ENCODE measurements around the gene FIG4.
"Not testable (repeated sequence)": the region's sequence is repeated elsewhere in the genome, so short reads cannot be mapped to it uniquely, and the experiment has no call there.

Gene FIG4

DNA sequence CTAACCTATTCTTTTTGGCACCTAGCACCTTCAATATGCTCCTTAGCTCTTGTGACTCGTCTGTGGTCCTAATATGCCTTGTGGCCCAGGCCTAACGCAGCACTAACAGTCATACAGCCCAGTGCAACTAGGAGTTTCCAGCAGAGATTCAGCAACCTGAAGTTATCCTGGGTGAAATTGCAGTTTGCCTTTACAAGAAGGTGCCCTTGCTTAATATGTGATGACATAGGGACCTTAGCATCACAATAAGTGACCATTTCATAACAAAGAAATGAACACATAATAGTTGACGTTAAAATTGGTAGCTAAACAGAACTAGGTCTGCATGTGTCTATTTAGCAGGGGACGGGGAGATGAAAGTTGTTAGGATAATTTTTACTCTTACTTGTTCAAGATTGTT is 10.1 kb downstream of the FIG4 start:
- Histone ChIP-seq H3K9me3 (ENCODE audit: control insufficient read depth in 5 of 5, low read length in 5 of 5) (no peaks in the 10 kb centered on the region), H3K36me3 (ENCODE audit: control insufficient read depth in 5 of 5, insufficient read depth in 5 of 5, low read length in 5 of 5) (peaks cover 0 to 3% (median 0%) of the 10 kb centered on the region in 5 donors), H3K9ac (ENCODE audit: low read length in 5 of 5) (no peak overlapping the region), H3K4me3 (ENCODE audit: low read depth in 1 of 5, low read length in 5 of 5) (no peak overlapping the region), H3K27me3 (ENCODE audit: control insufficient read depth in 5 of 5, insufficient read depth in 4 of 5, low read length in 5 of 5) (no peaks in the 10 kb centered on the region), H3K27ac (ENCODE audit: low read depth, low read length) (no peak overlapping the region), H3K4me1 (ENCODE audit: control insufficient read depth in 5 of 5, insufficient read depth in 5 of 5, low read length in 5 of 5) (peaks cover 0 to 32% (median 20%) of the 10 kb centered on the region in 5 donors)

DNA sequence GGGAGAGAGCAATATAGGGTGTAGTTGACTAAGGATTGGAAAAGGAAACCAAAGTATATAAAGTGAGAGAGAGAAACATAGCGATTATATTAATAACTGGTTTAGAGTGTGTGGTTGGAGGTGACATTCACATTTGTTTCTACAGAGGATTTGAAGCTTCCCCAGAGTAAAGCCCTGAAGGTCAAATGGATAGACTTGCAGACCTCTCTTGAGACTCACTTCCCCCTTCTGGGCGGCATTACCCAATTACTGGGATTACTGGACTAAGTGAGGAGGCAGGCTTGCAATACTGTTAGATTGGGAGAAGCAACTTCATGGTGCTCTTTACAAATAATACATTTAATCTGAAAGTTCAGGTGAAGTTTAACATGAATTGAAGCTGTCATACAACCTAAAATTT is 10.7 kb downstream of the FIG4 start:
- no peaks in the 10 kb centered on the region for H3K27me3 ChIP-seq (ENCODE audit: control insufficient read depth in 5 of 5, insufficient read depth in 4 of 5, low read length in 5 of 5)
- no peaks in the 10 kb centered on the region for H3K9me3 ChIP-seq (ENCODE audit: control insufficient read depth in 5 of 5, low read length in 5 of 5)
- no peak overlapping the region for H3K4me3 ChIP-seq (ENCODE audit: low read depth in 1 of 5, low read length in 5 of 5)
- H3K36me3 ChIP-seq (ENCODE audit: control insufficient read depth in 5 of 5, insufficient read depth in 5 of 5, low read length in 5 of 5): peaks cover 0 to 3% (median 0%) of the 10 kb centered on the region in 5 donors
- no peak overlapping the region for H3K9ac ChIP-seq (ENCODE audit: low read length in 5 of 5)
- peaks cover 0 to 37% (median 21%) of the 10 kb centered on the region in 5 donors for H3K4me1 ChIP-seq (ENCODE audit: control insufficient read depth in 5 of 5, insufficient read depth in 5 of 5, low read length in 5 of 5)
- no peak overlapping the region for H3K27ac ChIP-seq (ENCODE audit: low read depth, low read length)

DNA sequence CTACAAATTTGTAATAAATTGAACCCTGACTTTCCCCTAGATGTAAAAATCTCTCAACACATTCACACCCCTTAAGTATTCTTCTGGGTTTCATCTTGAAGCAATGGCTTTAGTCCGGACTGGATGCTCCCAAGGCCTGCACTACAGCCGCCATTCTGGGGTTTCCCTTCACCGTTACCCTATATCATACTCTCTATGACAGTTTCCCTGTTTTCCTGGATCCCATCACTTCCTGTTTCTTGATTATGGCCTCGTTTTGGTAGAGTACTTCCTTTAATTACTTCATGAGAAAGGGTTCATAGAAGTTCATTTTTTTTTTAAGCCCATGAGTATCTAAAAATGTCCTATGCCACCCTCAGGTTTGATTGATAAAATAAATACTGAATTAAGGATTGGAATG is 11.7 kb downstream of the FIG4 start:
- Histone ChIP-seq H3K27me3 (ENCODE audit: control insufficient read depth in 5 of 5, insufficient read depth in 4 of 5, low read length in 5 of 5) (no peaks in the 10 kb centered on the region), H3K4me1 (ENCODE audit: control insufficient read depth in 5 of 5, insufficient read depth in 5 of 5, low read length in 5 of 5) (peaks cover 0 to 40% (median 16%) of the 10 kb centered on the region in 5 donors)

DNA sequence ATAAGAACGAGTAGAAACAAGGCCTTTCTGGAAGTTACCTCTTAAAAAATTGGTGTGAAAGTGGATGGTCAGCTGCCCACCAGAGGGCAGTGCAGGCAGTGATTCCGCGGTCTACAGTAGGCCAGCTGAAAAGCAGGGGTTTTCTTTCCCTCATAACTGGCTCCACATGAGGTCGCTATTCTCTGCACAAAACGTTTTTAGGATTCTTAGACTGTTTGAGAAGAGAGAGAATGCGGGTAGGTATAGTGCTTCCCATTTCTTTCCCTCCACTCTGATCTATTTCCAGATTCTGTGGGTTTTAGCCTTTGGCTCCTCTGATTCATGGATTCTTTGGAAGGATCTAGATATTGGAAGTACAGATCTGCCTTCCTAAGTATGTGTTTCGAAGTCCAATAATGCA is 14.2 kb downstream of the FIG4 start:
- Histone ChIP-seq H3K4me3 (ENCODE audit: low read depth in 1 of 5, low read length in 5 of 5) (no peak overlapping the region), H3K36me3 (ENCODE audit: control insufficient read depth in 5 of 5, insufficient read depth in 5 of 5, low read length in 5 of 5) (no peaks in the 10 kb centered on the region), H3K9me3 (ENCODE audit: control insufficient read depth in 5 of 5, low read length in 5 of 5) (no peaks in the 10 kb centered on the region), H3K27ac (ENCODE audit: low read depth, low read length) (no peak overlapping the region), H3K9ac (ENCODE audit: low read length in 5 of 5) (no peak overlapping the region), H3K4me1 (ENCODE audit: control insufficient read depth in 5 of 5, insufficient read depth in 5 of 5, low read length in 5 of 5) (peaks cover 0 to 40% (median 16%) of the 10 kb centered on the region in 5 donors), H3K27me3 (ENCODE audit: control insufficient read depth in 5 of 5, insufficient read depth in 4 of 5, low read length in 5 of 5) (no peaks in the 10 kb centered on the region)

More for the DNA sequence above, 11.7 kb downstream of the FIG4 start:
- Histone ChIP-seq H3K9ac (ENCODE audit: low read length in 5 of 5) (no peak overlapping the region), H3K4me3 (ENCODE audit: low read depth in 1 of 5, low read length in 5 of 5) (no peak overlapping the region), H3K27ac (ENCODE audit: low read depth, low read length) (no peak overlapping the region), H3K36me3 (ENCODE audit: control insufficient read depth in 5 of 5, insufficient read depth in 5 of 5, low read length in 5 of 5) (peaks cover 0 to 3% (median 0%) of the 10 kb centered on the region in 5 donors), H3K9me3 (ENCODE audit: control insufficient read depth in 5 of 5, low read length in 5 of 5) (no peaks in the 10 kb centered on the region)

DNA sequence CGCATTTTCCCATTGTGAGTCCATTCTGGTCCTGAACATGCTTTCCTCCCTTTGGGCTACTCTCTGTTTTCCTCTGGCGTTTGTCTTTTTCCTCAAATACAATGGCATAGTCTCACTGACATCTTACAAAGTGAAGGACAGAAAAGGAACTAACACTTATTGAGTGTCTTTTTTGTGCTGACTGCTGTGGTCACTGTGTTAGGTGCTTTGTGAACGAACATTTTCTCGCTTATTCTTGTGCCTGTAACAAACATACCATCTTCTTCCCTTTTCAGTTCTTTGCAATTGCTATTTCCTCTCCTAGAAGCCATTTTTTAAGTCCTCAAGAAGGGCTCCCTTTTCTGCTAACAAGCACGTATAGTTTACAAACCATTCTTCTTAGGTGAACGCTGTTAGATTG is 15.4 kb downstream of the FIG4 start:
- no peak overlapping the region for H3K27ac ChIP-seq (ENCODE audit: low read depth, low read length)
- peaks cover 0 to 32% (median 12%) of the 10 kb centered on the region in 5 donors for H3K4me1 ChIP-seq (ENCODE audit: control insufficient read depth in 5 of 5, insufficient read depth in 5 of 5, low read length in 5 of 5)
- H3K4me3 ChIP-seq (ENCODE audit: low read depth in 1 of 5, low read length in 5 of 5): no peak overlapping the region

DNA sequence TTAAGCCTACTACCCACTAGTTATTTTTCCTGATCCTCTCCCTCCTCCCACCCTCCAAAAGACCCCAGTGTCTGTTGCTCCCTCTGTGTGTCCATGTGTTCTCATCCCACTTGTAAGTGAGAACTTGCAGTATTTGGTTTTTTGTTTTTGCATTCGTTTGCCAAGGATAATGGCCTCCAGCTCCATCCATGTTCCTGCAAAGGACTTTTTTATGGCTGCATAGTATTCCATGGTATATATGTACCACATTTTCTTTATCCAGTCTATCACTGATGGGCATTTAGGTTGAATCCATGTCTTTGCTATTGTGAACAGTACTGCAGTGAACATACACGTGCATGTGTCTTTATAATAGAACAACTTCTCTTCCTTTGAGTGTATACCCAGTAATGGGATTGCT is 17.0 kb downstream of the FIG4 start:
- not testable (repeated sequence) for H3K27me3 ChIP-seq (ENCODE audit: control insufficient read depth in 5 of 5, insufficient read depth in 4 of 5, low read length in 5 of 5); H3K9me3 ChIP-seq (ENCODE audit: control insufficient read depth in 5 of 5, low read length in 5 of 5); H3K9ac ChIP-seq (ENCODE audit: low read length in 5 of 5); H3K36me3 ChIP-seq (ENCODE audit: control insufficient read depth in 5 of 5, insufficient read depth in 5 of 5, low read length in 5 of 5); H3K4me3 ChIP-seq (ENCODE audit: low read depth in 1 of 5, low read length in 5 of 5); H3K27ac ChIP-seq (ENCODE audit: low read depth, low read length)
- peaks cover 0 to 20% (median 6%) of the 10 kb centered on the region in 5 donors for H3K4me1 ChIP-seq (ENCODE audit: control insufficient read depth in 5 of 5, insufficient read depth in 5 of 5, low read length in 5 of 5)

More for the DNA sequence above, 15.4 kb downstream of the FIG4 start:
- no peak overlapping the region for H3K9ac ChIP-seq (ENCODE audit: low read length in 5 of 5)
- H3K36me3 ChIP-seq (ENCODE audit: control insufficient read depth in 5 of 5, insufficient read depth in 5 of 5, low read length in 5 of 5): no peaks in the 10 kb centered on the region
- H3K27me3 ChIP-seq (ENCODE audit: control insufficient read depth in 5 of 5, insufficient read depth in 4 of 5, low read length in 5 of 5): no peaks in the 10 kb centered on the region
- no peaks in the 10 kb centered on the region for H3K9me3 ChIP-seq (ENCODE audit: control insufficient read depth in 5 of 5, low read length in 5 of 5)

DNA sequence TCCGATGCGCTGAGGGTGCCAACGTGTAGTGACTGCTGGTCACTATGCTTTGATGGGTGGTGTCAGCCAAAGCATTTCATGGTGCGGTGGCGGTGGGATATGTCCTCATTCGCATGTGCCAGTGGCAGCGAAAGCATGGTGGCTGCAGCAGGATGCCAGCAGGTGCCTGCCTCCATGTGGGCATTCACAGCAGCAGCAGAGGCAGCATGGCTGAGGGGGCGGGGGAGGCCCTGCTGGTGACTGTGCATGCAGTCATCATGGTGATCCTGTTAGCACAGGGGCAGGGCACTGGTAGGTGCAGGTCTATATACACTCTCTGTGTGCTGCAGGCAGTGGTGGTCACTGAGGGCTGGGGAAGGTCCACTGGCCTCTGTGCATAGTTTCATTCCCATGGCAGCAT is 22.0 kb downstream of the FIG4 start:
- peaks cover 4 to 22% (median 10%) of the 10 kb centered on the region in 5 donors for H3K36me3 ChIP-seq (ENCODE audit: control insufficient read depth in 5 of 5, insufficient read depth in 5 of 5, low read length in 5 of 5)
- H3K4me3 ChIP-seq (ENCODE audit: low read depth in 1 of 5, low read length in 5 of 5): no peak overlapping the region
- no peaks in the 10 kb centered on the region for H3K27me3 ChIP-seq (ENCODE audit: control insufficient read depth in 5 of 5, insufficient read depth in 4 of 5, low read length in 5 of 5)
- H3K4me1 ChIP-seq (ENCODE audit: control insufficient read depth in 5 of 5, insufficient read depth in 5 of 5, low read length in 5 of 5): peaks cover 0 to 2% (median 0%) of the 10 kb centered on the region in 5 donors
- no peak overlapping the region for H3K9ac ChIP-seq (ENCODE audit: low read length in 5 of 5)
- no peak overlapping the region for H3K27ac ChIP-seq (ENCODE audit: low read depth, low read length)
- H3K9me3 ChIP-seq (ENCODE audit: control insufficient read depth in 5 of 5, low read length in 5 of 5): no peaks in the 10 kb centered on the region

DNA sequence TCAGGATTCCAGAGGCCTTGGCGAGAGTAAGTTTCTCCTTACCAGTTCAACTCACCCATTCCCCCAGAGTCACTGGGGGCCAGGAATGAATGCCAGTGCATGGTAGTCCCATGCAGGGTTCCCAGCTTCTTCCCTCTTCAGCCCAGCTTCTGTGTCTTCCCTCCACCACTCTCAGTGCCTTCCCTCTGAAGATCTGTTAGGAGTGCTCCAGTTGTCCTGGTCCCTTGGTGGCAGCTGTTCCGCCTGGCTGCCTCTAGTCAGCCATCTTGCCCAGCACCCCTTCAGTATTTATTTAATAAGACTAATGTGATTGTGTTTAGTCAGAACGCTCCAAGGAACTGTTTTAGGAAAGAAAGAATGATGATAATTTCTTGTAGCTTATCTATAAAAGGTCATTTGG is 23.1 kb downstream of the FIG4 start:
- no peaks in the 10 kb centered on the region for H3K9me3 ChIP-seq (ENCODE audit: control insufficient read depth in 5 of 5, low read length in 5 of 5)
- H3K27me3 ChIP-seq (ENCODE audit: control insufficient read depth in 5 of 5, insufficient read depth in 4 of 5, low read length in 5 of 5): no peaks in the 10 kb centered on the region
- H3K9ac ChIP-seq (ENCODE audit: low read length in 5 of 5): no peak overlapping the region
- no peak overlapping the region for H3K4me3 ChIP-seq (ENCODE audit: low read depth in 1 of 5, low read length in 5 of 5)
- peaks cover 0 to 2% (median 0%) of the 10 kb centered on the region in 5 donors for H3K4me1 ChIP-seq (ENCODE audit: control insufficient read depth in 5 of 5, insufficient read depth in 5 of 5, low read length in 5 of 5)
- H3K27ac ChIP-seq (ENCODE audit: low read depth, low read length): no peak overlapping the region
- peaks cover 4 to 22% (median 13%) of the 10 kb centered on the region in 5 donors for H3K36me3 ChIP-seq (ENCODE audit: control insufficient read depth in 5 of 5, insufficient read depth in 5 of 5, low read length in 5 of 5)

DNA sequence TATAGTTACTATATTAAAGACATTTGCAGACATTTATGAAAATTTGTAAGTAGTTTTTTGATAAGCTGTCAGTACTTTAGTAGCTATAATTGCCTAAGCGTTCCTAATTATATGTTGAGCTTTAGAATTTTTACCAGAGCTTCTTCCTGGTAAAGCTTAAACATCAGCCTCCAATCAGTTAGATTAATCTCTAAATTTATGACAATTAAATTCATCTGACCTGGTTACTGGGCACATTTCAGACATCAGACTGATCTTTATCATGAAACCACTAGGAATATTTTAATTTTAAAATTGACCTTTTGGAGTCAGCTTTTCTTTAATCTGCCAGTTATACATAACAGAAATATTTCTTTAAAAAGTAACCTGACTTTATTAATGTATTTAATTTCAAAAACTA is 23.5 kb downstream of the FIG4 start:
- Histone ChIP-seq H3K36me3 (ENCODE audit: control insufficient read depth in 5 of 5, insufficient read depth in 5 of 5, low read length in 5 of 5) (peaks cover 4 to 22% (median 14%) of the 10 kb centered on the region in 5 donors), H3K27ac (ENCODE audit: low read depth, low read length) (no peak overlapping the region), H3K4me3 (ENCODE audit: low read depth in 1 of 5, low read length in 5 of 5) (no peak overlapping the region), H3K27me3 (ENCODE audit: control insufficient read depth in 5 of 5, insufficient read depth in 4 of 5, low read length in 5 of 5) (no peaks in the 10 kb centered on the region), H3K9me3 (ENCODE audit: control insufficient read depth in 5 of 5, low read length in 5 of 5) (no peaks in the 10 kb centered on the region), H3K4me1 (ENCODE audit: control insufficient read depth in 5 of 5, insufficient read depth in 5 of 5, low read length in 5 of 5) (peaks cover 0 to 2% (median 0%) of the 10 kb centered on the region in 5 donors), H3K9ac (ENCODE audit: low read length in 5 of 5) (no peak overlapping the region)

DNA sequence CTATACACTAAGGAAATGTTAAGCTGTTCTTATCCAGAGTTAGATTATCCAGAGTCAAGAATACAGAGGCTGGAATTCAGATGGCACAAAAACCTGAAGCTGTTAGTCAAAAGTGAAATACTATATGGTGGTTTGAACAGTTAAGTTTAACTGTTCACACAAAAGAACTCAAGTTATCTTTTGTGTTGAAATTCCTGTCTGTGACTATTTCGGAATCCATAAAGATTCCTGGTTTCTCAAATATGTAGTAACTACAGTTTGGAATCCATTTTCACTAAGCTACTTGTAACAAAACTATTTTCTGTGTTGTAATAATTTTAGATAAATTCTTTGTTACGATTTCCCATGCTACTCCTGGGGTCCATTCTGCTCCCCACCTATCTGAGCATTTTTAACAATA is 24.5 kb downstream of the FIG4 start:
- no peaks in the 10 kb centered on the region for H3K27me3 ChIP-seq (ENCODE audit: control insufficient read depth in 5 of 5, insufficient read depth in 4 of 5, low read length in 5 of 5)
- H3K4me1 ChIP-seq (ENCODE audit: control insufficient read depth in 5 of 5, insufficient read depth in 5 of 5, low read length in 5 of 5): peaks cover 0 to 2% (median 0%) of the 10 kb centered on the region in 5 donors
- no peak overlapping the region for H3K27ac ChIP-seq (ENCODE audit: low read depth, low read length)
- H3K9ac ChIP-seq (ENCODE audit: low read length in 5 of 5): no peak overlapping the region
- H3K36me3 ChIP-seq (ENCODE audit: control insufficient read depth in 5 of 5, insufficient read depth in 5 of 5, low read length in 5 of 5): peaks cover 4 to 22% (median 14%) of the 10 kb centered on the region in 5 donors
- no peaks in the 10 kb centered on the region for H3K9me3 ChIP-seq (ENCODE audit: control insufficient read depth in 5 of 5, low read length in 5 of 5)
- H3K4me3 ChIP-seq (ENCODE audit: low read depth in 1 of 5, low read length in 5 of 5): no peak overlapping the region

DNA sequence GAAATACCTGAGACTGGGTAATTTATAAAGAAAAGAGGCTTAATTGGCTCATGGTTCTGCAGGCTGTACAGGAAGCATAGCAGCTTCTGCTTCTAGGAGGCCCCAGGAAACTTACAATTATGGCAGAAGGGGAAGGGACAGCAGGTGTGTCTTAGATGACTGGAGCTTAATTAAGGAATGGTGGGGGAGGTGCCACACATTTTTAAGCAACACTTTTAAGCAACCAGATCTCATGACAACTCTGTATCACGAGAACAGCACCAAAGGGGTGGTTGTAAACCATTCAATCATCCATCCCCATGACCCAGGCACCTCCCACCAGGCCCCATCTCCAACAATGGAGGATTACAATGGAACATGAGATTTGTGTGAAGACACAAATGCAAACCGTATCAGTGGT is 26.9 kb downstream of the FIG4 start:
- Histone ChIP-seq H3K27ac (ENCODE audit: low read depth, low read length) (no peak overlapping the region), H3K36me3 (ENCODE audit: control insufficient read depth in 5 of 5, insufficient read depth in 5 of 5, low read length in 5 of 5) (peaks cover 4 to 22% (median 14%) of the 10 kb centered on the region in 5 donors), H3K9me3 (ENCODE audit: control insufficient read depth in 5 of 5, low read length in 5 of 5) (no peaks in the 10 kb centered on the region), H3K9ac (ENCODE audit: low read length in 5 of 5) (no peak overlapping the region), H3K4me1 (ENCODE audit: control insufficient read depth in 5 of 5, insufficient read depth in 5 of 5, low read length in 5 of 5) (peaks cover 0 to 4% (median 1%) of the 10 kb centered on the region in 5 donors), H3K27me3 (ENCODE audit: control insufficient read depth in 5 of 5, insufficient read depth in 4 of 5, low read length in 5 of 5) (no peaks in the 10 kb centered on the region), H3K4me3 (ENCODE audit: low read depth in 1 of 5, low read length in 5 of 5) (no peak overlapping the region)
